GM21515 (cell line): Measurements from ENCODE around the gene NUP43.
A peak's percentile ranks its signal among the peaks of the same experiment; 100 is the strongest.
"Not testable (repeated sequence)": the region's sequence is repeated elsewhere in the genome, so short reads cannot be mapped to it uniquely, and the experiment has no call there.

Experiments used
- ATAC-seq: cut with Tn5 transposase; IDR thresholded peaks from one replicate; pipeline ENCODE4 v1.9.1; 2021; ENCODE audit not compliant: unreplicated experiment

NUP43 gene, protein sequence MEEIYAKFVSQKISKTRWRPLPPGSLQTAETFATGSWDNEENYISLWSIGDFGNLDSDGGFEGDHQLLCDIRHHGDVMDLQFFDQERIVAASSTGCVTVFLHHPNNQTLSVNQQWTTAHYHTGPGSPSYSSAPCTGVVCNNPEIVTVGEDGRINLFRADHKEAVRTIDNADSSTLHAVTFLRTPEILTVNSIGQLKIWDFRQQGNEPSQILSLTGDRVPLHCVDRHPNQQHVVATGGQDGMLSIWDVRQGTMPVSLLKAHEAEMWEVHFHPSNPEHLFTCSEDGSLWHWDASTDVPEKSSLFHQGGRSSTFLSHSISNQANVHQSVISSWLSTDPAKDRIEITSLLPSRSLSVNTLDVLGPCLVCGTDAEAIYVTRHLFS

DNA sequence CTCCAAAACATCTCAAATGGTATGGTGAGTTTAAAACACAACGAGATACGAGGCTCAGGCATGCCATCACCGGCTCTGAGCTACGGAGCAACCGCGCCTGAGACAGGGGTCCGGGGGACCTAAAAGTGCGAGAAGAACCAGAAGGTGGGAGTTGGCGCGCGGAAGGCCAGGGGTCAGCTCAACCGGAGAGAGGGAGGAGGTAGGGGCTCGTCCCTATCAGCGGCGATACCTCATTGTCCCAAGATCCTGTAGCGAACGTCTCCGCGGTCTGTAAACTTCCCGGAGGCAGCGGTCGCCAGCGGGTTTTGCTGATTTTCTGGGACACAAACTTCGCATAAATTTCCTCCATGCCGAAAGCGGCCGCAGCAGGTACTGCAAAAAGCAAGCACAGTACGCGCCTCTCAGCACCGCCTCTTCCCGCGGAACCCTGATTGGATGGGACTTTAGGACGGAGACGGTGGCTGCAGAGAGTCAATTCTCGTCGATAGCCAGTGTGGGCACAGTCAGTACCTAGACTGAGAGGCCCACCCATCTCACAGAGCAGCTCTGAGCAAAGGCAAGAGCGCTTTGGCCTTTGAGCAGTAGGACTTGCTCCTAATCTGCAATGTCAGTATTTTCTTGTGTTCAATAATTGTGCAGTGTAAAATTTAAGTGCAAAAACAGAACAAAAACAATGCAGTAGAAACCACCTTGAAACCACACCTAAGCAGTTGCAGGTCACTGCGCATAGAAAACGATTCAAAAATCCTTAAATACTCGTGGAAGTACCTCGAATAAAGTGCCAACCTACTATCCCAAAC lies at the start of gene NUP43:
Gene NUP43 (minus strand): TSS at position 383 of the 800 bp plus-strand sequence. CDS start 34 bp downstream, at position 349.
- peak; percentile 55 for ATAC-seq

- no peak for ATAC-seq
Observed at GRCh38 chr6:149783551-149783950, 37.2 kb upstream of the NUP43 start.

DNA sequence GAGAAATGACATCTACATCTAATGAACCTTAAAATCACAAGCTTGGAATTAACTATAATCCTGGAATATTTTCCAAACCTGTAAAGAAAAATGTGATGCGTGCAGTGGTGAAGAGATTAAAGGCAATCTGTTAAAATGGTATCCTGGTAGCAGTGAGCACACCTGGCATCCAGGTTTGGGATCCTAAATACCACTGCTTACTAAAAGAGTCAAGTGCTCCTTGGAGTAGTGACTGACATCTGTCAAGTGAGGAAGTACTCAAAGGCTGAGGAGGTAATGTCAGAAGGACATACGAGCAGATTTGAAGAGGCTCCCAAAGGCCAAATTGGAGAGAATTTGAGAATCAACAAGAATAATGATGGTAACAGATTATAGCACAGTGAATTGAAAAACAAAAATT lies 36.0 kb upstream of the NUP43 start:
- no peak for ATAC-seq

DNA sequence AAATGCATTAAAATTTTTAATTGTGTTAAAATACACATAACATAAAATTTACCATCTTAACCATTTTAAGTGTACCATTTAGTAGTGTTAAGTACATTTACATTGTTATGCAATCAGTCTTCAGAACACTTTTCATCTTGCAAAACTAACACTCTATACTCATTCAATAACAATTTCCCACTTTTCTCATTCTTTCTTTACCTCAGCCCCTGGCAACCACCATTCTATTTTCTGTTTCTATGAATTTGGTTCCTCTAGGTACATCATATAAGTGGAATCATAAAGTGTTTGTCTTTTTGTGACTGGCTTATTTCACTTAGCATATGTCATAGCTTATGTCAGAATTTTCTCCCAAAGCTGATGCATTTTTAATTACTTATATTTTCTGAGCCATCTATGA lies 35.4 kb upstream of the NUP43 start:
- no peak for ATAC-seq

GRCh38 chr6:149779644-149779963 lies 33.3 kb upstream of the NUP43 start:
- no peak for ATAC-seq

DNA sequence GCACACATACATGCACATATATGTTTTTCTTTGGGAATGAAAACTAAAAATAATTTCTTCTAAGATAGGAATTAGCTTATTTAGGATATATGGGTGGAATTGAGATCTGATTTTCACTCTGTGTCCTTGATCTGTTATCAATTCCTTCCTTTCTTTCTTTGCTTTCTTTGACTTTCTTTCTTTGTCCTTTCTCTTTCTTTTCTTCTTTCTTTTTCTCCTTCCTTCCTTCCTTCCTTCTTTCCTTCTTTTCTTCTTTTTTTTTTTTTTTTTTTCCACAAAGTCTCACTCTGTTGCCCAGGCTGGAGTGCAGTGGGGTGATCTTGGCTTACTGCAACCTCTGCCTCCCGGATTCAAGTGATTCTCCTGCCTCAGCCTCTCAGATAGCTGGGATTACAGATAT lies 31.3 kb upstream of the NUP43 start:
- ATAC-seq, result no peak

GRCh38 chr6:149771925-149772324 lies 25.6 kb upstream of the NUP43 start:
- ATAC-seq, result no peak

GRCh38 chr6:149771185-149771584 lies 24.9 kb upstream of the NUP43 start:
- ATAC-seq, result no peak

DNA sequence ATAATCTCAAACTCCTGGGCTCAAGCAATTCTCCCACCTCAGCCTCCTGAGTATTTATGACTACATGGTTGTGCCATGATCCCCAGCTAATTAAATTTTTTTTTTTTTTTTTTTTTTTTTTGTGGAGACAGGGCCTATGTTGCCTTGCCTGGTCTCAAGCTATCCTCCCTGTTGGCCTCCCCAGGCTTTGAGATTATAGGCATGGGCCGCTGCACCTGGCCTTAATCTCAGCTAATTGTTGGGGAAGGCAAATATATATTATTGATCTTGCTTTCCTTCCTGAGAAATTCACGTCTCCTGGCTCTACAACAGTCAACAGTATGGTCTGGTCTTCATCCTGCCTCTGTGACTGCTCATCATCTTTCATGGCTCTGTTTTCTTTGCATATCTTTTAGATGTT lies 23.3 kb upstream of the NUP43 start:
- ATAC-seq, result no peak

- no peak for ATAC-seq
Observed at GRCh38 chr6:149766156-149766769, 19.9 kb upstream of the NUP43 start.

DNA sequence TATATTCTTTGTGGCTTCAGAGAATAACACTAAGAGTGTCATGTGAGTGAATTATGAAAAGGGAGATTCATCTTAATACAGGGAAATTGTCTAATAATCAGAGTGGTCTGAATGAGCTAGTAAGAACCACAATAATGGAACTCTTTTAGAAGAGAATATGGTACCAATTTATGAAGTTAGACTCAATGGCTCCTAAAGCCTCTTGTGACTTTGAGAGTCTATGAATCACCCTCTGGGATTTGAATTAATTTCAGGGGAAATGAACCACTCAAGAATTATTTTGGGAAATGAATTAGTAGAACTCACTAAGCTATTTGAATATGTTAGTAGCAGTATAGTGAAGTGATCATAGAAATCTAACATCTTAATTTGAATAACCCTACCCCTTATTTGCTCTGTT lies 17.5 kb upstream of the NUP43 start:
- no peak for ATAC-seq

DNA sequence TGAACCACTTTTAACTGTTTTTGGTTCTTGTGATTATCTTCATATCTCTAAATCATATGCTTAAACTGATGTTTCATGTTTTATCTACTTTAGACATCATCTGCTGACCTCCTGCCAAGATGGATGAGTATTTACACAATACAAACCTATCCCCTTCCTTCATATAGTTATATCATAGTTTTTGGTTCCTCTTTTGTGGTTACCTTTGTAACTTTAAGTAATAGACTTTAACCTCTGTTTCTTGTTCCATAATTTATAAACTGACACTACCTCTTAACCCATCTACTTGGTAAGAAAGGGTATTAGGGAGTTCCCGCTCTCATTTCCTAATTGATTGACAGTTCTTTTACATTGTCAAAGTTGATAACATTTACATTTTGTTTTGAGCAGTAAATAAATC lies 15.1 kb upstream of the NUP43 start:
- ATAC-seq, result peak; percentile 98

DNA sequence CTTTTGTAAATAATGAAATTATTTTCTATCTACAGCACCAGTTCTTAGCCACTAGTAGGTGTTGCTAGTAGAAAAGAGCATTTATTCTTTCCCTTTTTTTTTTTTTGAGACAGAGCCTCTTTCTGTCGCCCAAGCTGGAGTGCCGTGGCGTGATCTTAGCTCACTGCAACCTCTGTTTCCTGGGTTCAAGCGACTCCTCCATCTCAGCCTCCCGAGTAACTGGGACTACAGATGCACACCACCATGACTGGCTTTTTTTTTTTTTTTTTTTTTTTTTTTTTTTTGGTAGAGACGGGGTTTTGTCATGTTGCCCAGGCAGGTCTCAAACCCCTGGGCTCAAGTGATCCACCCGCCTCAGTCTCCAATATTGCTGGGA lies 9.9 kb upstream of the NUP43 start:
- no peak for ATAC-seq

DNA sequence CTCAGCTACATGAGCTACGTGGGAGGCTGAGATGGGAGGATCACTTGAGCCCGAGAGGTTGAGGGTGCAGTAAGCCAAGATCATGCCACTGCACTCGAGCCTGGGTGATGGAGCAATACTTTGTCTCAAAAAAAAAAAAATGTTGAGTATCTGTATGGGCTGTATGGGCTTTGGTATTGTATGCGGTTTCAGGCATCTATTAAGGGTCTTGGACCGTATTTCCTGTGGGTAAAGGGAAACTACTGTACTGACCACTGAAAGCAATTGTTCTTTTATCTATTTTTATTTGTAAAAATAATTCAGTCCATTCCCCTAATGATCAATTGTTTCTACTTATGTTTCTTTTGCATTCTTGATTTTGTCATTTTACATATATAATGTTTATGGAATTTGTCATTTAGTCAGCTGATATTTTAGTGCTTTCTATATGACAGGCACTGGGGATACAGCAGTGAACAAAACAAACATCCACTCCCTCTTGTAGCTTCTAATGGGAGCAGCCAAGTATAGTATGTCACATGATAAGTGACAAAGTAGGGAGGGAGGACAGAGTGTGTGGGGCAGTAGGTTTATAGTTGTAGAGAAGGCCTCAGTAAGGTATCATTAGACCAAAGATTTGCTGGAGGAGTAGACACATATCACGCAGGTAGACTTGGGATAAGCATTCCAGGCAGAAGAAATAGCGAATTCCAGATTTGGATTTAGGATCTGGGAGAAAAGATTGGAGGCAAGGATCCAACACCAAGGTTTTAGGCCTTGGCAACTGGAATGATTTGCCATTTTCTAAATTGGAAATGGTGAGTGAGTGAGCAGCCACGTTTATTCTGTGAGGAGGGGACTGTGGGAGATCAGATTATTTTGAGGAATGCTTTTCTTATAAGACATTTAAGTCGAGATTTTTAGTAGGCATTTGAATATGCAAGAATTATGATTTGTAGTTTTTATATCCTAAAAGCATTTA lies 9.3 kb upstream of the NUP43 start:
- ATAC-seq, result no peak

DNA sequence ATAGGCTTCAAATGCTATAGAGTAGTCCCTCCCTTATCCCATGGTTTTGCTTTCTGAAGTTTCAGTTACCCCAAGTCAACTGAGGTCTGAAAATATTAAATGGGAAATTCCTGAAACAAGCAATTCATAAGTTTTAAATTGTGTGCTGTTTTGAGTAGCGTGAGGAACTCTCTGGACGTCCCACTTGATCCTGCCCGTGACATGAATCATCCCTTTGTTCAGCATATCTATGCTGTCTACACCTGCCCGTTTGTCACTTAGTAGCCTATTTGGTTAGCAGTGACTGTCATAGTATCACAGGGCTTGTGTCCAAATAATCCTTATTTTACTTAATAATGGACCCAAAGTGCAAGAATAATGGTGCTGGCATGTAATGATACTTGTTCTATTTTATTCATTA lies 8.2 kb upstream of the NUP43 start:
- ATAC-seq, result no peak

GRCh38 chr6:149753374-149753637 lies 7.0 kb upstream of the NUP43 start:
- ATAC-seq, result not testable (repeated sequence)

- no peak for ATAC-seq
Observed at GRCh38 chr6:149752600-149753373, 6.5 kb upstream of the NUP43 start.

GRCh38 chr6:149751920-149752319 lies 5.6 kb upstream of the NUP43 start:
- ATAC-seq, result not testable (repeated sequence)

DNA sequence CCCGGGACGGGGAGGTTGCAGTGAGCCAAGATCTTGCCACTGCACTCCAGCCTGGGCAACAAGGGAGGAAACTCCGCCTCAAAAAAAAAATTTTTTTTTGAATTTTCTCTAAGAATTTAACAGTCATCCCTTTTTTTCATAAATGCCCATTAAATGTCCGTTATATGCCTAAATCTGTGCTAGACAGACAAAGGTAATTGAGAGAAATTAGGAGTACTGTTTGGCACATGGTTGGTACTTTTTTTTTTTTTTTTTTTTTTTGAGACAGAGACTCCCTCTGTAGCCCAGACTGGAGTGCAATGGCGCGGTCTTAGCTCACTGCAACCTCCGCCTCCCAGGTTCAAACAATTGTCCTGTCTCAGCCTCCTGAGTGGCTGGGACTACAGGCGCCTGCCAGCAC lies 4.9 kb upstream of the NUP43 start:
- no peak for ATAC-seq

GRCh38 chr6:149750136-149750609 lies 3.8 kb upstream of the NUP43 start:
- peak; percentile 41 for ATAC-seq
